ENCODE data around the gene PTPN2.

DNA sequence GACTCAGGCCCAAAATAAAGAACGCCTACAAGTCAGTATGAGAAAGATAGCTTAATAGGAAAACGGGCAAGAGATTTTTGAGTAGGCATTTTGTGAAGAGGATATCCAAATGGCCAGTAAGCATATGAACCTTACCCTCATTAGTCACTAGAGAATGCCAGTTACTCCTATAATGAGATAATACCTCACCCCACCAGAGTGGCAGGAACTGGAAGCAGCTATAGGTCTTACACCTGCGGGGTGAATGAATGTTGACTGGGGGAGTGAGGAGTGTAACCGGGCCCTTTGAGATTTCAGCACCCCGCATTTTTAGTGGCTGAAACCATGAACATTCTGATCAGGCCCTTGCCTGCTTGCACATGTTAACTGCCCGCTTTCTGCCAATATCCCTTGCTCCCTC lies 7.5 kb upstream of the PTPN2 start:
- no peak for TF ChIP-seq EZH2 (IDR thresholded peaks at IDR 0.05; ENCODE audit: borderline replicate concordance, low read depth, low read length, severe bottlenecking)
- TF ChIP-seq, protein P1, sequence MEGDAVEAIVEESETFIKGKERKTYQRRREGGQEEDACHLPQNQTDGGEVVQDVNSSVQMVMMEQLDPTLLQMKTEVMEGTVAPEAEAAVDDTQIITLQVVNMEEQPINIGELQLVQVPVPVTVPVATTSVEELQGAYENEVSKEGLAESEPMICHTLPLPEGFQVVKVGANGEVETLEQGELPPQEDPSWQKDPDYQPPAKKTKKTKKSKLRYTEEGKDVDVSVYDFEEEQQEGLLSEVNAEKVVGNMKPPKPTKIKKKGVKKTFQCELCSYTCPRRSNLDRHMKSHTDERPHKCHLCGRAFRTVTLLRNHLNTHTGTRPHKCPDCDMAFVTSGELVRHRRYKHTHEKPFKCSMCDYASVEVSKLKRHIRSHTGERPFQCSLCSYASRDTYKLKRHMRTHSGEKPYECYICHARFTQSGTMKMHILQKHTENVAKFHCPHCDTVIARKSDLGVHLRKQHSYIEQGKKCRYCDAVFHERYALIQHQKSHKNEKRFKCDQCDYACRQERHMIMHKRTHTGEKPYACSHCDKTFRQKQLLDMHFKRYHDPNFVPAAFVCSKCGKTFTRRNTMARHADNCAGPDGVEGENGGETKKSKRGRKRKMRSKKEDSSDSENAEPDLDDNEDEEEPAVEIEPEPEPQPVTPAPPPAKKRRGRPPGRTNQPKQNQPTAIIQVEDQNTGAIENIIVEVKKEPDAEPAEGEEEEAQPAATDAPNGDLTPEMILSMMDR (IDR thresholded peaks at IDR 0.05; ENCODE audit: borderline replicate concordance, extremely low read depth, low read length, poor library complexity, severe bottlenecking): no peak
